ENCODE measurements around the gene SLC2A9. TPM values are rescaled to one million over a fixed set of nuclear protein-coding genes. Genes with fewer than 3 reads are reported as not detected.

SLC2A9 gene
- total and polyA plus RNA-seq, 2 of the 8 experiments (the other 6 are each of a cell fraction or from before 2014, with no cell fraction given) = 0.20 to 0.26 TPM

GRCh38 chr4:9920029-9920428 lies 101.3 kb downstream of the SLC2A9 start:
- CTCF ChIA-PET (ENCODE audit: partially characterized antibody) = interaction anchor here (1.1 to 7.8 kb wide), 9 partner anchors 9 to 155 kb away, joined by 3 to 64 read pairs (median 14); no protein-coding TSS in a partner anchor
- WGBS, 2 experiments (ENCODE audit: extremely low coverage in 1 of 2, insufficient coverage in 1 of 2, insufficient read length in 1 of 2, insufficient replicate concordance in 2 of 2, low coverage in 1 of 2, low lambda C conversion rate in 2 of 2, missing lambda C conversion rate in 1 of 2) = 88% methylated on average over 2 of the region's 2 CpGs; no CpG with 5 or more reads in 1 of the 2 experiments
- H3K23me2 ChIP-seq (ENCODE audit: low read depth, low read length) = no peaks in the 10 kb centered on the region

More at GRCh38 chr4:9920029-9920428, 101.3 kb downstream of the SLC2A9 start:
- no peak for DNase-seq (ENCODE audit: low read depth in 1 of 2, low spot score in 2 of 2)
- H2AFZ ChIP-seq (ENCODE audit: low read length) = no peak overlapping the region
- H4K91ac ChIP-seq (replicated peaks; ENCODE audit: insufficient read length, low read length) = no peak overlapping the region
- no peak overlapping the region for H2BK5ac ChIP-seq (ENCODE audit: low read depth, low read length)
- H2BK15ac ChIP-seq (ENCODE audit: low read length) = no peak overlapping the region
- FAIRE-seq = no peak
- H3K9me3 ChIP-seq (ENCODE audit: insufficient read depth in 2 of 2, low read depth in 1 of 2, low read length in 1 of 2) = no peaks in the 10 kb centered on the region
- no peak overlapping the region for H3K23ac ChIP-seq (ENCODE audit: insufficient read length)
- H4K20me1 ChIP-seq (replicated peaks in 1 of 2; ENCODE audit: control insufficient read depth in 1 of 2, insufficient read depth in 2 of 2, low read length in 2 of 2) = no peaks in the 10 kb centered on the region
- no peak overlapping the region for H4K5ac ChIP-seq (ENCODE audit: insufficient read length, low read depth, low read length)
- H3K4me3 ChIP-seq (ENCODE audit: extremely low read depth in 1 of 4, insufficient read depth in 2 of 4, low read depth in 3 of 4, low read length in 4 of 4) = no peak overlapping the region
- H3K79me2 ChIP-seq (ENCODE audit: control insufficient read depth in 1 of 2, insufficient read depth in 2 of 2, low read length in 2 of 2) = no peaks in the 10 kb centered on the region
- no peak overlapping the region for H2AK5ac ChIP-seq (ENCODE audit: low read depth, low read length)
- no peaks in the 10 kb centered on the region for H3K79me1 ChIP-seq (ENCODE audit: low read depth, low read length)
- H2BK120ac ChIP-seq (replicated peaks; ENCODE audit: low read depth, low read length) = no peak overlapping the region
- POLR2A ChIA-PET (ENCODE audit: partially characterized antibody) = no interaction called here
- H3K18ac ChIP-seq (ENCODE audit: extremely low read depth, low read length) = no peak overlapping the region
- H2BK12ac ChIP-seq (ENCODE audit: low read depth, low read length) = no peak overlapping the region
- 0 out of 2 replicates have a peak overlapping the region, but pooled peaks have one; percentile 25 for H4K8ac ChIP-seq (ENCODE audit: extremely low read depth, insufficient read depth, low read length)
- H3K36me3 ChIP-seq (ENCODE audit: control insufficient read depth in 2 of 4, insufficient read depth in 4 of 4, low read length in 3 of 4) = no peaks in the 10 kb centered on the region
- H3K4ac ChIP-seq (replicated peaks; ENCODE audit: insufficient read length, low read depth, low read length) = no peak overlapping the region
- H3K4me2 ChIP-seq (ENCODE audit: insufficient read depth in 1 of 2, low read depth in 2 of 2, low read length in 2 of 2) = no peak overlapping the region
- H2BK20ac ChIP-seq (ENCODE audit: low read length) = no peak overlapping the region
- H3K56ac ChIP-seq (replicated peaks; ENCODE audit: insufficient read length, low read depth, low read length) = no peak overlapping the region
- no peaks in the 10 kb centered on the region for H3K27me3 ChIP-seq (replicated peaks in 1 of 4; ENCODE audit: control insufficient read depth in 3 of 4, extremely low read depth in 1 of 4, insufficient read depth in 3 of 4, low read length in 3 of 4)
- H3K4me1 ChIP-seq (replicated peaks in 1 of 4; ENCODE audit: control insufficient read depth in 3 of 4, insufficient read depth in 4 of 4, low read length in 3 of 4) = peaks cover 0 to 8% (median 4%) of the 10 kb centered on the region in 4 experiments; a peak in 3 of 7 replicates
- no peak overlapping the region for H3K14ac ChIP-seq (ENCODE audit: insufficient read length)
- no peak overlapping the region for H3K27ac ChIP-seq (ENCODE audit: low read depth, low read length)
- no peak for TF ChIP-seq SRF (IDR thresholded peaks at IDR 0.05; ENCODE audit: low read depth, low read length)
- no peak for TF ChIP-seq CTBP2 (IDR thresholded peaks at IDR 0.05; ENCODE audit: borderline replicate concordance, insufficient read depth, insufficient read length, low read length)
- no peak for TF ChIP-seq CBX8 (IDR thresholded peaks at IDR 0.05; ENCODE audit: borderline replicate concordance, low read depth, low read length)
- TF ChIP-seq POLR2A (IDR thresholded peaks at IDR 0.05; ENCODE audit: control extremely low read depth in 1 of 2, low read depth in 2 of 2, low read length in 2 of 2) = no peak
- TF ChIP-seq SIX5 (IDR thresholded peaks at IDR 0.05; ENCODE audit: low read depth, low read length) = no peak
- H3K9ac ChIP-seq (replicated peaks in 1 of 4; ENCODE audit: extremely low read depth in 1 of 4, low read depth in 3 of 4, low read length in 3 of 4) = no peak overlapping the region
